Measurements from ENCODE around the gene CBX2.

The CBX2 gene

GRCh38 chr17:79732254-79732653 is 45.7 kb upstream of the CBX2 start:
- H3K4me3 ChIP-seq (replicated peaks; ENCODE audit: low read depth, low read length) = no peak overlapping the region
- no peak for DNase-seq (ENCODE audit: low read depth)
- TF ChIP-seq CTCF (IDR thresholded peaks at IDR 0.05; ENCODE audit: low read length, missing control alignments) = no peak

GRCh38 chr17:79732804-79733691 is 44.9 kb upstream of the CBX2 start:
- DNase-seq (ENCODE audit: low read depth) = no peak
- TF ChIP-seq CTCF (IDR thresholded peaks at IDR 0.05; ENCODE audit: low read length, missing control alignments) = no peak
- H3K4me3 ChIP-seq (replicated peaks; ENCODE audit: low read depth, low read length) = no peak overlapping the region

- no peak overlapping the region for H3K4me3 ChIP-seq (replicated peaks; ENCODE audit: low read depth, low read length)
- no peak for TF ChIP-seq CTCF (IDR thresholded peaks at IDR 0.05; ENCODE audit: low read length, missing control alignments)
- no peak for DNase-seq (ENCODE audit: low read depth)
Measured at GRCh38 chr17:79733692-79734070, 44.3 kb upstream of the CBX2 start.

GRCh38 chr17:79735096-79735495 is 42.9 kb upstream of the CBX2 start:
- H3K4me3 ChIP-seq (replicated peaks; ENCODE audit: low read depth, low read length) = no peak overlapping the region
- DNase-seq (ENCODE audit: low read depth) = no peak
- TF ChIP-seq CTCF (IDR thresholded peaks at IDR 0.05; ENCODE audit: low read length, missing control alignments) = no peak

GRCh38 chr17:79737046-79737921 is 40.7 kb upstream of the CBX2 start:
- H3K4me3 ChIP-seq (replicated peaks; ENCODE audit: low read depth, low read length) = no peak overlapping the region
- no peak for TF ChIP-seq CTCF (IDR thresholded peaks at IDR 0.05; ENCODE audit: low read length, missing control alignments)
- DNase-seq (ENCODE audit: low read depth) = no peak

GRCh38 chr17:79737922-79738578 is 39.9 kb upstream of the CBX2 start:
- no peak overlapping the region for H3K4me3 ChIP-seq (replicated peaks; ENCODE audit: low read depth, low read length)
- DNase-seq (ENCODE audit: low read depth) = no peak
- TF ChIP-seq CTCF (IDR thresholded peaks at IDR 0.05; ENCODE audit: low read length, missing control alignments) = no peak

All from fibroblast of pulmonary artery (primary cell).